LNCaP clone FGC (cell line): Measurements from ENCODE around the gene PSD.

Source experiments
- DNase-seq: peaks from one replicate; pipeline ENCODE4 v3.0.0-alpha.2; 2011; ENCODE audit warnings: low read depth
- H3K4me3 ChIP-seq: 2 replicates; pipeline ENCODE4 v1.5.1; 2011; ENCODE audit warnings: mild to moderate bottlenecking, low read depth, low read length, control low read depth
- TF ChIP-seq, protein P1 (sequence below): IDR thresholded peaks from 2 replicates; pipeline ENCODE4 v1.5.1; 2012; ENCODE audit warnings: mild to moderate bottlenecking; ENCODE audit not compliant: control insufficient read depth, insufficient read depth; ENCODE audit errors: extremely low read depth

PSD gene

DNA sequence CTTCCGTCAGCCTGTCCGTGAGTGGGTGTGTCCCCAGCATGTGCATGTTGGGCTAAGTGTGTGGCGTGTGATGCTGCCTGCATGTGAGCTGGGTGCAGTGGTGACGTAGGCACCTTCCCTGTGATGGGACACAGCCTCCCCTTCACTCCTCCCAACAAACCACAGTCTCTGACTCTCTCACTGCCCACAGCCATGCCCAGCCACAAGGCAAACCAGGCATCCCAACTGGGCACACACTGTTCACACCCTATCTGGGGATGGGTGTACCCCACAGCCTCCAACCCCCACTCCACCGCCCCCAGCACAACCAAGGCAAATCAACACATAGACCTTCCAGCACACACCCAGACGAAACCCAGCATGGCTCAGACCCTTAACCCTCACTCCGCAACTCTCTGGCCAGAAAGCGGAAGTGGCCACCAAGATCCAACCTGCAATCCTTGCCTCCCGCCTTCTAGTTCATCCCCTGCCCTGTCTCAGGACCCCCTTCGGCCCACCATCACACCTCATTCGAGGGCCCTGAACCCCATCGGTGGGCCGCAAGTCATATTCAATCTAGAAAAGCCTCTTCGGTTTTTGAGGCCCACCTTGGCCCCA, 10.4 kb downstream of the PSD start:
- no peak overlapping the region for H3K4me3 ChIP-seq
- DNase-seq = no peak

DNA sequence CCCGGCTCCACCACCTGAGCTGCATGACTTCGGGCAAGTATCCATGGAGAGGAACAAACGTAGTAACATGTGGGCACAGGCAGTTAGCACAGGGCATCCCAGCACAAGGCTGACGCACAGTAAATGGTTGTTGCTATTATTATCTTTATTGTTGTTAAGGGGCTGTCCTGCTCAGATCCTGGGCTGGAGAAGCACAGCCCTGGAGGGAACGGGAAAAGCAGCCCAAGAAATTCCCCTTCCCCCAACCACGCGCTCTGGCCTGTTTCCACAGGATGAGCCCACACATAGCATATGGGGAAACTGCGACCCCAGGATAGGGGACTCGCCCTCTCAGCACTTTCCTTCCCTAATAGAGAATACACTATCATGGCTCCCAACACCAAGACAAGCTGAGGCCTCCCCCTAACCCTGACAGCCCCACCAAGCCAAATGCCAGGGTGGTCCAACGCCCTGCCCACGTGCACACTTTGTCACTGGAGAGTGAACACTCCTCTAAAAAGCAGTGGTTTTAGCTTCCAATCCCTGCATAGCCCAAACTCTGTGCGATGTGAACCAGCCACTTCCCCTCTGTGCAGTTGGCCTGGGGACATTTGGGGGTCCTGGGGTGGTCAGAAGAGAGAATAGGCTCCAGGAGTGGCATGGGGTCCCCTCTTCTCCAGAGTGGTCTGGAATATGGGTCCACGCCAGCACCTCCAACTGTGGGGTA, 11.0 kb downstream of the PSD start:
- H3K4me3 ChIP-seq = no peak overlapping the region
- TF ChIP-seq, protein P1, sequence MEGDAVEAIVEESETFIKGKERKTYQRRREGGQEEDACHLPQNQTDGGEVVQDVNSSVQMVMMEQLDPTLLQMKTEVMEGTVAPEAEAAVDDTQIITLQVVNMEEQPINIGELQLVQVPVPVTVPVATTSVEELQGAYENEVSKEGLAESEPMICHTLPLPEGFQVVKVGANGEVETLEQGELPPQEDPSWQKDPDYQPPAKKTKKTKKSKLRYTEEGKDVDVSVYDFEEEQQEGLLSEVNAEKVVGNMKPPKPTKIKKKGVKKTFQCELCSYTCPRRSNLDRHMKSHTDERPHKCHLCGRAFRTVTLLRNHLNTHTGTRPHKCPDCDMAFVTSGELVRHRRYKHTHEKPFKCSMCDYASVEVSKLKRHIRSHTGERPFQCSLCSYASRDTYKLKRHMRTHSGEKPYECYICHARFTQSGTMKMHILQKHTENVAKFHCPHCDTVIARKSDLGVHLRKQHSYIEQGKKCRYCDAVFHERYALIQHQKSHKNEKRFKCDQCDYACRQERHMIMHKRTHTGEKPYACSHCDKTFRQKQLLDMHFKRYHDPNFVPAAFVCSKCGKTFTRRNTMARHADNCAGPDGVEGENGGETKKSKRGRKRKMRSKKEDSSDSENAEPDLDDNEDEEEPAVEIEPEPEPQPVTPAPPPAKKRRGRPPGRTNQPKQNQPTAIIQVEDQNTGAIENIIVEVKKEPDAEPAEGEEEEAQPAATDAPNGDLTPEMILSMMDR = no peak
- no peak for DNase-seq

More for the DNA sequence above, 10.4 kb downstream of the PSD start:
- TF ChIP-seq, protein P1 = no peak

DNA sequence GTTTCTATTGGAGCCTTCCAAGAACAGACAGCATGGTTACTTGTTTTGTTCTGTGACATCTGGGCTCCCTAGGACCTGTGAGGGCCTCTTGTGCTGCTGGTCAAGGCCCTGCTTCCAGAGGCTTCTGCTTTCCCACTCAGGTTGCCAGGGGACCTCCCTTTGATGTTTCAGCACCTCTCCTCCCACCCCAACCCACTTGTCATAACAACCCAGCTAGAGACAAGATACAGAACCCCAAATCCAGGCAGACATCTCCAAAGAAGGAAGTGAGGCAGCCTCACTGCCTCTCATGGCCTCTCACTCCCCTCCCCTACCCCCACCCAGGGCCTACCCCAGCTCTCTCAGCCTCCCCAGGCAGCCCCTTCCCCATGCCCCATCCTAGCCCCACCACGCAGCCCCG, 11.8 kb downstream of the PSD start:
- H3K4me3 ChIP-seq = no peak overlapping the region
- TF ChIP-seq, protein P1 = no peak

DNA sequence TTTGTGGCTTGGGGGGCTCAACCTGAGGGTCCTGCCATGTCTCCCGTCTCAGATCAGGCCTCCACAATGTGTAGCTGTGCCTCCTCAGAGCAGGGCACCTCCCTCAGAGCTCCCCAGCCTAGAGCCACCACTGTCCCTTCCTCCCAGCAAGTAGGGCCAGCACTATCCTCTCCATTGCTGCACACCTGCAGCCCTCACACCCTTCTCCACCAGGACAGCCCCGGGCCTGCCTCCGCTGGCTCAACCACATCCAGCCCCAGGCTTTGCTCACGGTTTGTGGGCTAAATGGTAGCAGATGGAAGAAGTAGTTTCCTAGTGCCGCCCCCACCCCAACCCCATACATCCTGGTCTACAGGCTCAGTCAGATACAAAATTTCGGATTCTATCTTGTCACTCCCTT, 13.0 kb downstream of the PSD start:
- no peak overlapping the region for H3K4me3 ChIP-seq
- TF ChIP-seq, protein P1 = no peak
- no peak for DNase-seq

More for the DNA sequence above, 11.8 kb downstream of the PSD start:
- no peak for DNase-seq

DNA sequence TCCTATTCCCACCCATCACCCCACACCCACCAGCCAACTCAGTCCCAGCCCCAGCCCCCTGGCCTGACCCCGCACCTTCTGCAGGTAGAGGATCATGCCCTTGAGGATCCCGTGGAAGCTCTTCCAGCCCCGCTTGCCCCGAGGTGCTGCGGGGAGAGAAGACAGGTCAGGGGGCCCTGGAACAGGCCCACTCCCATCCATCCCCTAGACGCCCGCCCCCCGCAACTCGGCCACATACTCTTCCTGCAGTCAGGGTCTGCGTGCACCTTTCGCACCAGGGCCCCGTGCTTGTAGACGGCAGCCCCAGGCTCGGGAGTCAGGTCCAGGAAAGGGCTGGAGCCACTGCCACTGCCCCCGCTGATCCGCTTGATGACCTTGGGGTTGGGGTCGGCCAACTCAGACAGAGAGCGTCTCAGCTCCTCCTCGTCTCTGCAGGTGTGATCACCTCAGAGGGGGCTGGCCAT, 13.4 kb downstream of the PSD start:
- DNase-seq = no peak
- TF ChIP-seq, protein P1 = no peak
- no peak overlapping the region for H3K4me3 ChIP-seq

DNA sequence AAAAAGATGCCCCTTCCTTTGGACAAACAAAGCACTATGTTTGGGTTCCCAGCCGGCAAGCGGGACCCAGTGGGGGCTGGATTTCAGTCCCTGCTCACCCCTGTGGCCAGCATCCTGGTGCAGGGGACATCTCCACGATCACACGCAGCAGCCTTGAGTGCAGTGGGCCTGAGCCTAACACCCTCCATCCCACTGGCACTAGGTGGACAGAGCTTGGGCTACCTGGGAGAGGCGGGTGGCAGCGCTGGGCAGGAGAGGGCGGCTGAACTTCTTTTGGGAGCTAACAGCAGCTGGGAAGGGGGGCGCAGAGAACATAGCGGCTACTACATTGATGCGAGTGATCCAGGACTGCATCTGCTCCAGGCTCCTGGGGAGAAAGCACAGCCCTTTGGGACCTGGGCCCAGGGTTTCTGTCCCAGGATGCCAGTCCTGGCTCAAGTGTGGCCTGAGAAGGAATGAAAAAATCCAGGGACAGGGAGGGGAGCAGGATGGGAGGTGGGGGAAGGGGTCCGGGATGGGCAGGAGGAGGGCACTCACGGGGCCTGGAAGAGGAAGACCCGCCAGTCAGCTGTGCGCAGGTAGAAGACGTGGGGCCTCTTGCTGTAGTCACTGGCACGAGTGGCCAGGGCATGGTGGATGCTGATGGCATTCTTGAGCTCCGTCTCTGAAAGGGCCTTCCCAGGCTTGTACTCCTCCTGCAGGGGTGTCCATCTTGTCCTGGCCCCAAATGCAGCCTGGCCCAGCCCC, 14.1 kb downstream of the PSD start:
- H3K4me3 ChIP-seq = no peak overlapping the region
- TF ChIP-seq, protein P1 = no peak
- no peak for DNase-seq
